Measurements from ENCODE around the gene SPRED1. TPM values are rescaled to one million over a fixed set of nuclear protein-coding genes. Genes with fewer than 3 reads are reported as not detected.

SPRED1 gene
- total and polyA plus RNA-seq, 2 of the 13 experiments (the other 11 are each of a cell fraction or from before 2014, with no cell fraction given), result 3.8 to 9.6 TPM

DNA sequence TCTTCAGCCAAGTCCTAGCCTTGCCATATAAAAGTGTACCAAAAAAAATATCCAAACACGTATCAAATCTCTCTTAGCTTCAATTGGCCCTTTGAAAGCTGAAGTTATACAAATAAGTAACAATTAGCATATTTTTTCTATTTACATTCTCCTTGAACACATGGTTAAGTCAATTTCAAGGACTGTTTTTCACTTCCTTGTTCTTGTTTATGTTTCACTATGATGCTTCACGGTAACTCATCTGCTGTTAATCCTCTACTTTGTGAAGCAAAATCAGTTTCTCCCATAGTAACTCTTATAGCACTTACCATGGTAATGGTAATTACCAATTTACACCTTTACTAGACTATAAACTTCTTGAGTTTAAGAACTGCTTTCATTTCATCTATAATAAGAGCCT lies 10.6 kb upstream of the SPRED1 start:
- WGBS (ENCODE audit: low lambda C conversion rate), result 0% methylated on average over 2 of the region's 2 CpGs
- no peak for ATAC-seq
- in situ Hi-C loops (cut with HindIII; ENCODE audit: extremely low pct_ligation_motif_present, low pct_unique_long_range_greater_than_20kb) (no loop called here), intact Hi-C loops (cut with micrococcal nuclease; ENCODE audit: unreplicated experiment) (loop anchor here (10.0 kb wide), 1 partner anchor 213 kb away; the partner anchor contains the start of gene FAM98B)
- Histone ChIP-seq H3K4me2 (ENCODE audit: low read depth, low read length) (no peak overlapping the region), H2AFZ (ENCODE audit: low read length) (no peak overlapping the region), H3K36me3 (replicated peaks in 1 of 2; ENCODE audit: control insufficient read depth in 1 of 2, insufficient read depth in 2 of 2, low read length in 2 of 2) (no peaks in the 10 kb centered on the region), H3K4me3 (replicated peaks in 1 of 3; ENCODE audit: insufficient read depth in 1 of 3, low read depth in 2 of 3, low read length in 3 of 3) (no peak overlapping the region), H3K27ac (ENCODE audit: extremely low read length, insufficient read depth, low read length) (no peak overlapping the region), H4K20me1 (ENCODE audit: insufficient read depth, low read length) (no peaks in the 10 kb centered on the region), H3K9ac (ENCODE audit: insufficient read depth, low read depth, low read length) (no peak overlapping the region), H3K79me2 (ENCODE audit: insufficient read depth, low read length) (no peaks in the 10 kb centered on the region), H3K9me3 (ENCODE audit: low read length) (no peaks in the 10 kb centered on the region), H3K27me3 (ENCODE audit: control insufficient read depth in 1 of 2, insufficient read depth in 2 of 2, low read length in 2 of 2) (no peaks in the 10 kb centered on the region; a peak in 1 of 5 replicates), H3K4me1 (ENCODE audit: insufficient read depth, low read length) (no peaks in the 10 kb centered on the region)
- FAIRE-seq, result no peak
- CTCF ChIA-PET (ENCODE audit: low intra/inter-chr PET ratio, low total read pairs), result no interaction called here
- TF ChIP-seq, protein P1, sequence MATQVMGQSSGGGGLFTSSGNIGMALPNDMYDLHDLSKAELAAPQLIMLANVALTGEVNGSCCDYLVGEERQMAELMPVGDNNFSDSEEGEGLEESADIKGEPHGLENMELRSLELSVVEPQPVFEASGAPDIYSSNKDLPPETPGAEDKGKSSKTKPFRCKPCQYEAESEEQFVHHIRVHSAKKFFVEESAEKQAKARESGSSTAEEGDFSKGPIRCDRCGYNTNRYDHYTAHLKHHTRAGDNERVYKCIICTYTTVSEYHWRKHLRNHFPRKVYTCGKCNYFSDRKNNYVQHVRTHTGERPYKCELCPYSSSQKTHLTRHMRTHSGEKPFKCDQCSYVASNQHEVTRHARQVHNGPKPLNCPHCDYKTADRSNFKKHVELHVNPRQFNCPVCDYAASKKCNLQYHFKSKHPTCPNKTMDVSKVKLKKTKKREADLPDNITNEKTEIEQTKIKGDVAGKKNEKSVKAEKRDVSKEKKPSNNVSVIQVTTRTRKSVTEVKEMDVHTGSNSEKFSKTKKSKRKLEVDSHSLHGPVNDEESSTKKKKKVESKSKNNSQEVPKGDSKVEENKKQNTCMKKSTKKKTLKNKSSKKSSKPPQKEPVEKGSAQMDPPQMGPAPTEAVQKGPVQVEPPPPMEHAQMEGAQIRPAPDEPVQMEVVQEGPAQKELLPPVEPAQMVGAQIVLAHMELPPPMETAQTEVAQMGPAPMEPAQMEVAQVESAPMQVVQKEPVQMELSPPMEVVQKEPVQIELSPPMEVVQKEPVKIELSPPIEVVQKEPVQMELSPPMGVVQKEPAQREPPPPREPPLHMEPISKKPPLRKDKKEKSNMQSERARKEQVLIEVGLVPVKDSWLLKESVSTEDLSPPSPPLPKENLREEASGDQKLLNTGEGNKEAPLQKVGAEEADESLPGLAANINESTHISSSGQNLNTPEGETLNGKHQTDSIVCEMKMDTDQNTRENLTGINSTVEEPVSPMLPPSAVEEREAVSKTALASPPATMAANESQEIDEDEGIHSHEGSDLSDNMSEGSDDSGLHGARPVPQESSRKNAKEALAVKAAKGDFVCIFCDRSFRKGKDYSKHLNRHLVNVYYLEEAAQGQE (IDR thresholded peaks at IDR 0.05; ENCODE audit: borderline replicate concordance in 1 of 2, low read depth in 1 of 2, low read length in 2 of 2), result no peak
- no peak for TF ChIP-seq KAT7 (CRISPR knock-in tag; IDR thresholded peaks at IDR 0.05; ENCODE audit: borderline replicate concordance)
- TF ChIP-seq MEF2D (CRISPR knock-in tag; IDR thresholded peaks at IDR 0.05), result no peak
- TF ChIP-seq ESRRA (CRISPR knock-in tag; IDR thresholded peaks at IDR 0.05; ENCODE audit: low read depth), result no peak
- no peak for TF ChIP-seq HNRNPK (IDR thresholded peaks at IDR 0.05; ENCODE audit: low read depth, low read length, poor library complexity, severe bottlenecking)
- TF ChIP-seq ZKSCAN8 (CRISPR knock-in tag; IDR thresholded peaks at IDR 0.05; ENCODE audit: borderline replicate concordance), result no peak
- TF ChIP-seq ZNF501 (CRISPR knock-in tag; IDR thresholded peaks at IDR 0.05), result no peak
- POLR2A ChIA-PET, result no interaction called here
- BruUV-seq (replicated peaks), result no TSS peak
- no peak for DNase-seq (ENCODE audit: low spot score)

All from HepG2 (cell line).